ENCODE results near the gene POLRMT.
A peak's percentile ranks its signal among the peaks of the same experiment; 100 is the strongest.
"Not testable (repeated sequence)": the region's sequence is repeated elsewhere in the genome, so short reads cannot be mapped to it uniquely, and the experiment has no call there.

Gene POLRMT

DNA sequence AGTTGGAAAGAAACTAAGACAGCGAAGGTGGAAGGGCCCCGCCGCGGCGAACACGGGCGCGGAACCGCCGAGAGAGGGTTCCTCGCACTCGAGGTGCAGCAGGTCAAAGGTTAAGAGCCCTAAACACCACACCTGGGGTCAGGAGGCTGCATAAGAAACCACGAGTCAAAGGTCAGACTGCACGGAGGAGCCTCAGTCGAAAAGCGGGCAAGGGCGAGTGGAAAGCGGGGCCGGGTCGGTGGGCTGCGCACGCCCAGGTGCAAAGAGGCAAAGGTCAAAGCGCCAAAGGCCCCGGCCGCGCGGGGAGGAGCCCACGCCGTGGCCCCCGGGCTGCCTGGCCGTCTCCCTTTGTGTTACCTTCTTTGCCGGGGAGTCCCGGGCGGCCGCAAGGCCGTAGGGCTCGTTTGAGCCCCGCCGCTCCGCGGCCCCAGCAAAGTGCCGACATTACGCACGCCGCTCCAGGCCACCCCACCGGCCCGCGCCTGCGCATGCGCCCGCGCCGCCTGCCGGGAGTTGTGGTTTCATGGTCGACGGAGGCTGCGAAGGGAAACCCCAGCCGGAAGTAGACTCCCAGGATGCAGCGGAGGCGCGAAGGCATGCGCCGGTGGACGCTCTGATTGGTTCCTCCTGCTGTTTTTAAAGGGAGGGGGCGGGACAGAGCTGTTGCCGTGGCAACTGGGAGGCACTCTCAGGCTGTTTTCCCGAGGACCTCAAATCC, at the start of gene POLRMT:
POLRMT (minus strand) TSS at position 470 of the 718 bp plus-strand sequence; CDS start at position 445, 25 bp downstream.
- no peak for FAIRE-seq

DNA sequence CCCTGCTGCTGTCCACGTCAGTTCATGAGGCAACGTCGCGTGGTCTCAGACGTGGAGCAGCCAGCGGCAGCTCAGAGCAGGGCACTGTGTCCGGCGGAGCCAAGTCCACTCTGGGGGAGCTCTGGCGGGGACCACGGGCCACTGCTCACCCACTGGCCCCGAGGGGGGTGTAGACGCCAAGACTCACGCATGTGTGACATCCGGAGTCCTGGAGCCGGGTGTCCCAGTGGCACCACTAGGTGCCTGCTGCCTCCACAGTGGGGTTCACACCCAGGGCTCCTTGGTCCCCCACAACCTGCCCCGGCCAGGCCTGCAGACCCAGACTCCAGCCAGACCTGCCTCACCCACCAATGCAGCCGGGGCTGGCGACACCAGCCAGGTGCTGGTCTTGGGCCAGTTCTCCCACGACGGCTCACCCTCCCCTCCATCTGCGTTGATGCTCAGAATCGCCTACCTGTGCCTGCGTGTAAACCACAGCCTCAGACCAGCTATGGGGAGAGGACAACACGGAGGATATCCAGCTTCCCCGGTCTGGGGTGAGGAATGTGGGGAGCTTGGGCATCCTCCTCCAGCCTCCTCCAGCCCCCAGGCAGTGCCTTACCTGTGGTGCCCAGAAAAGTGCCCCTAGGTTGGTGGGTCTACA, 49.5 kb upstream of the POLRMT start:
- DNase-seq (ENCODE audit: low spot score): no peak
- FAIRE-seq: no peak

More for the DNA sequence above, at the start of gene POLRMT:
- peak; percentile 99 for DNase-seq (ENCODE audit: low spot score)

DNA sequence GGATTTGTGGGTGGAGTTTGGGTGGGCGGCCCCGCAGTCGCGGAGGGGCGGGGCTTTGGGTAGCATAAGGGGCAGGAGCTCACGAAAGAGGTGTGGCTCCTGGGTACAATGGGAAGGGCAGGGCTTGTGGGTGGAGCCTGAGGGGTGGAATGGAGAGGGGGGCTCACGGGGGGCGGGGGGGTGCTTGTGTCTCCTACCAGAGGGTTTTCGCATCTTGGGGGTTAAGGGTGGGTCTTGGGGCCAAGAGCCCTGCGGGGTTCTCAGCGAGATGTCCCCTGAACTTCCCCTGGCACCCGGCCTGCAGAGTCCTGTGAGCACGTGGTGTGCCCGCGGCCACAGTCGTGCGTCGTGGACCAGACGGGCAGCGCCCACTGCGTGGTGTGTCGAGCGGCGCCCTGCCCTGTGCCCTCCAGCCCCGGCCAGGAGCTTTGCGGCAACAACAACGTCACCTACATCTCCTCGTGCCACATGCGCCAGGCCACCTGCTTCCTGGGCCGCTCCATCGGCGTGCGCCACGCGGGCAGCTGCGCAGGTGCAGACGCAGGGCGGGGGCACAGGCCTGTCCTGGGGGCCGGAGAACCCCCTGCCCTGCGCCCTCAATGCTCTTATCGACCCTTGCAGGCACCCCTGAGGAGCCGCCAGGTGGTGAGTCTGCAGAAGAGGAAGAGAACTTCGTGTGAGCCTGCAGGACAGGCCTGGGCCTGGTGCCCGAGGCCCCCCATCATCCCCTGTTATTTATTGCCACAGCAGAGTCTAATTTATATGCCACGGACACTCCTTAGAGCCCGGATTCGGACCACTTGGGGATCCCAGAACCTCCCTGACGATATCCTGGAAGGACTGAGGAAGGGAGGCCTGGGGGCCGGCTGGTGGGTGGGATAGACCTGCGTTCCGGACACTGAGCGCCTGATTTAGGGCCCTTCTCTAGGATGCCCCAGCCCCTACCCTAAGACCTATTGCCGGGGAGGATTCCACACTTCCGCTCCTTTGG, 48.0 kb upstream of the POLRMT start:
- DNase-seq (ENCODE audit: low spot score) (peak; percentile 77), FAIRE-seq (no peak)

DNA sequence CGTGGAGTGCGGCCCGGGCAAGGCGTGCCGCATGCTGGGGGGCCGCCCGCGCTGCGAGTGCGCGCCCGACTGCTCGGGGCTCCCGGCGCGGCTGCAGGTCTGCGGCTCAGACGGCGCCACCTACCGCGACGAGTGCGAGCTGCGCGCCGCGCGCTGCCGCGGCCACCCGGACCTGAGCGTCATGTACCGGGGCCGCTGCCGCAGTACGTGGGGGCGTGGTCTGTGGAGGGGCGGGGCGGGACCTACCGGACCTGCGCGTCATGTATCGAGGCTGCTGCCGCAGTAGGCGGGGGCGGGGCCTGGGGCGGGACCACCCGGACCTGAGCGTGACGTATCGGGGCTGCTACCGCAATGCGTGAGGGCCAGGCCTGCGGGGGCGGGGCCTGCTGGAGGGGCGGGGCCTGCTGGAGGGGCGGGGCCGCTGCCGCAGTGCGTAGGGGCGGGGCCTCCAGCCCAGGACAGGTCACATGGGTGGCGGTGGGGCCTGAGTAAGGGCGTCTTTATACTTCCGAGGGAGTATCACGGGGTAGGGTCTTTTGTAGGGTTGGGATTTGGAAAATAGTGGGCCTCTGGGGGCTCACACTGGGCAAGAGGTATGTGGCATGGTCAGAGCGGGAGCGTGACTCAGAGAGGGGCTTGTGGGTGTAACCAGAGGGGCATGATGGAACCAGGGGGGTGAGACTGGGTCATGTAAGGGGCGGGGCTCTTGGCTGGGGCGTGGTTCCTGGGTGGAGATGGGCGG, 47.1 kb upstream of the POLRMT start:
- FAIRE-seq (peak; percentile 40), DNase-seq (ENCODE audit: low spot score) (peak; percentile 94)

DNA sequence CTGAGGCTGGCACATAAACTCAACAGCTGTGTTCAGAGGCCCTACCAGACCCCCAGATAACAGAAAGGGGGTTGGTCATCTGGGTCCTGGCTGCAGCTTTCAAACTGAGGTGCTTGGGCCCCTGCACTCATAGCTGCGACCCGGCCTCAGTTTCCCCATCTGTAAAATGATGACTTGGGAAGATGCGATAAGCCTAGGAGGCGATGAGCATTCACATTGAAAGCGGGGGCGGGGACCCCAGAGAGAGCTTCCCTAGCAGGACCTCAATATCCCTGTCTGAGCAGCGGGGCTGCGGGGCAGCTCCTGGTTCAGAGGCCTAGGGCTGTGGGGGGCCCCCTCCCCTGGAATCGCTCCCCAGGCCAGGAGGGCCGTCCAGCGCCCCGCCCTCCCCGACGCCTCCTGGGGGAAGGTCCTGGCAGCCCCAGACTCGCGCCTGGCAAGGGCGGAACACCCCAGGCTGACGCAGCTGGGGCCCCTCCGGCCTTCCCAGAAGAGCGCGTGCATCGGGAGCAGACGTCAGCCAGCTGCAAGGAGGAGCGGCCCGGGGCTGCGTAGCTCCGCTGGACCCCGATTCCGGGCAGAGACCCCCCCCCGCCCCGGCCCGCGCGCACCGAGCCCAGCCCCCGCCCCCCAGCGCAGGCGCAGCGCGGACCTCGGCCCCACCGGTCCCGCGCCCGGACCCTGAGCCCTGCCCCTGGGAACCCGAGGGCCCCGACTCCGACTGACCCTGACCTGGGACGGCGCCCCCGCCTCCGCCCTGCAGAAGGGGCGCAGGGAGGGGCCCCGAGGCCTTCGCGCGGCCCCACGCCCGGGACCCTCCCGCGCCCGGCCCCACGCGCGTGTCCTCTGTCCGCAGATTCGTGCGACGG, 46.3 kb upstream of the POLRMT start:
- peak; percentile 56 for DNase-seq (ENCODE audit: low spot score)
- no peak for FAIRE-seq

DNA sequence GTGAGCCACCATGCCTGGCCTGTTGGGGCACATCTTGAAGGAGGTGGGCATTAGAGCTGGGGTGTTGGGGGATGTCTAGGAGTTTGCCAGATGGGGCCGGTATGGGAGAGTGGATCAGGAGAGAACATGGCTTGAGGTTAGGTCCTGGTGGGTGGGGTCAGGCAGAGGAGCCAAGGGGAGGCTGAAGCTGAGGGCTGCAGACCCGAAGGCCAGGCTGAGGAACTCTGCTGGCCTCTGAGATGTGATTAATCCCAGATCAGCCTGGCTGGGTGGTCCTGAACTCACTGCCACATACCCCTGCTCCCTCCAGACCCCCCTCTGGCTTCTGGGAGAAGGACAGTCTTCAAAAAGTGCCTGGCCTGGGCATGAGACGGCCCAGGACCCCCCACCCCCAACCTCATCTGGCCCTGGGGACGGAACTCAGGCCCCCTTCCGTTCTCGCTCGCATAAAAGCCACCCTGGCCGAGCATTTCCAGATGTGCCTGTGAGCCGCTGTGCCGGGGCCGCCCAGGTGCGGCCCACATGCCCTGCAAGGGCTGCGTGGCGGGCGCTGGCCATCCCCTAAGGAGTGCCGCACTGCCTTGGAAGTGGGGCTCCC, 45.6 kb upstream of the POLRMT start:
- no peak for DNase-seq (ENCODE audit: low spot score)
- no peak for FAIRE-seq

DNA sequence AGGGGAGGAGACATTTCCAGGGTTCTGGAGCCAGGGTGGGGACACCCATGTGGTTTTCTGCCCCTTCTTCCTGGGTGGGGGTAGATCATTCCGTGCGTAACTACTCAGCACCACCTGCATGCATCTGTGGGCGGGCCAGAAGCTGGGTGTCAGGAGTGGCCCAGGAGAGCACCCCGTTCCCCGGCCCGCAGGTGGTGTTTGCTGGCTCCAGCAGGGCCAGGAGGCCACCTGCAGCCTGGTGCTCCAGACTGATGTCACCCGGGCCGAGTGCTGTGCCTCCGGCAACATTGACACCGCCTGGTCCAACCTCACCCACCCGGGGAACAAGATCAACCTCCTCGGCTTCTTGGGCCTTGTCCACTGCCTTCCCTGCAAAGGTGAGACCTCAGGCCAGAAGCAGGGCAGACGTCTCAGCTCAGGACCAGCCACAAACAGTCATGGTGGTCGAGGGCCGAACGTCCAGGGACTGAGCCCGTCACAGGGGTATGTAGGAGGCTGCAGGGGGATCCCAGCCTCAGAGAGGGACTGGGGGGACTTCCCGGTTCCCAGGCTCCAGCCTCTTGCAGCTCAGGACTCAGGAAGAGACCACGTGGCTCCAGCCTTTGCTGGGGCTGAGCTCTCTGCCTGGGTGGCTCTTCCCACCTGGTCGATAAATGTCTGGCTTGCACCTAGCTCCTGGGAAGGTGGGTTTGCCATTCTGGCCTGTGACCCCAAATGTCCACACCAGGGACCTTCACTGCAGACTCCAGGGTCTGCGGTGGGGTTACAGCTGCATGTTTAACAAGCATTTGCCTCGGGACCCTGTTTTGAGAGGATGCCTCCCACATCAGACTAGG, 44.5 kb upstream of the POLRMT start:
- FAIRE-seq (no peak), DNase-seq (ENCODE audit: low spot score) (peak; percentile 48)

DNA sequence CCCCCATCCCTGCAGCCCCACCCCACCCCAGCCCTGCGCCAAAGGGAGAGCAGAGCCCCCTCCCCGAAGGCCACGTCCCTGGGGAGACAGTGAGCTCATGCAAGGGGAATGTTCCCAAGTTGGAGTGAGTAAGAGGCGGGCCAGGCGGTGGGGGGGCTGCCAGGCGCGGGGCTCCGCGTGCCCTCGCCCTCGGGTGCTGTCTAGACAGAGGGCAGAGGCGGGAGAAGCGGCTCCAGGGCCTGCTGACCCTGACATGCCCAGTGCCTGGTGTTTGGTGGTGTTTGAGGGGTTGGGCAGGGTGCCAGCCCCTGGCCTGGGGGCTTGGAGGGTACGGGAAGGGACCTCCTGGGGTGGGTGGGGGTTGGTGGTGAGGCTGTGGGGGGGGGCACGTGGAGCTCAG, 43.9 kb upstream of the POLRMT start:
- DNase-seq (ENCODE audit: low spot score): peak; percentile 79
- FAIRE-seq: peak; percentile 23

DNA sequence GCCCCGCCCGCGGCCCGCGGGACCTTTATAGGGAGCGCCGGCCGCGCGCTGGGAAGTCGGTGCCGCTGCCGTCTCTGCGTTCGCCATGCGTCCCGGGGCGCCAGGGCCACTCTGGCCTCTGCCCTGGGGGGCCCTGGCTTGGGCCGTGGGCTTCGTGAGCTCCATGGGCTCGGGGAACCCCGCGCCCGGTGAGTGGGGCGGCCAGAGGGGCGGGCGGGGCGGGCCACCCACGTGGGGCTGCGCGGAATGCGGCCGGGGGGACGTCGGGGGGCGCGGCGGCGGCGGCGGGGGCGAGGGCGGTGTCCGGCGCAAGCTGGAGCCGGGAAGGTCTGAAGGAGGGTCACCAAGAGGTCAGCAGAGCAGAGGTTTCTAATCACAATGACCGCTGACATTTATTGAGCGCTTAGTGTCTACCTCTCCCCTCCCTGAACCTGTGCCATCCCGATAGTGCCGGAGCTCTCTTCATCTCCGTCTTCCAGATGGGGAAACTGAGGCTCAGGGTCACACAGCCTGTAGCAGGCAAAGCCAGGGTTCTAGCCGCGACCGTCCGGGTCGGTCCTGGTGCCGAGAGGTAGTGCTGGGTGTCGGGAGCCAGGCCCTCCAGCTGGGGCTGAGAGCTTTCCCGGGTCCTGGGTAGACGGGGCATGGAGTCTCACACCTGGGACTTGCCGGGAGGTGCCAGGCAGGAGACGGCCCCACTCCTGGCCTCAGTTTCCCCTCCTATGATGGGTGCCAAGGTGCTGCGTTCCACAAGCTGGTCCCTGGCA, 43.2 kb upstream of the POLRMT start, which contains the start of gene FSTL3:
FSTL3 (plus strand) TSS at position 54 of the 767 bp plus-strand sequence; CDS start at position 86, 32 bp downstream.
- FAIRE-seq: no peak
- peak; percentile 50 for DNase-seq (ENCODE audit: low spot score)

DNA sequence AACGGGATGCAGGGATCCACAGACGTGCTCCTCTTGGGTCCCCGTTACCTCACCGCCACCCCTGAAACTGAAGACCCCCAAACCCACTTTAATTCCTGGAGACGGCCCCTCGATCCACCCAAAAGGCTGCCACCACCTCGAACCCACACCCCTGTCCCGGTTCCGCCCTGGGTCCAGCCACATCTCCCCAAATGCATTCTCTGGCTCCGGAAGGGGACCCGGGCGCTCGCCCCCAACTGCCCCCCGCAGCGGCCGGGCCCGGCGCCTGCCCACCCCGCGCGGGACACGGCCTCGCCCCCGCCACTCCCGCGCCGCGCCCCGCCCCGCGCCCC, 42.6 kb upstream of the POLRMT start:
- no peak for FAIRE-seq

DNA sequence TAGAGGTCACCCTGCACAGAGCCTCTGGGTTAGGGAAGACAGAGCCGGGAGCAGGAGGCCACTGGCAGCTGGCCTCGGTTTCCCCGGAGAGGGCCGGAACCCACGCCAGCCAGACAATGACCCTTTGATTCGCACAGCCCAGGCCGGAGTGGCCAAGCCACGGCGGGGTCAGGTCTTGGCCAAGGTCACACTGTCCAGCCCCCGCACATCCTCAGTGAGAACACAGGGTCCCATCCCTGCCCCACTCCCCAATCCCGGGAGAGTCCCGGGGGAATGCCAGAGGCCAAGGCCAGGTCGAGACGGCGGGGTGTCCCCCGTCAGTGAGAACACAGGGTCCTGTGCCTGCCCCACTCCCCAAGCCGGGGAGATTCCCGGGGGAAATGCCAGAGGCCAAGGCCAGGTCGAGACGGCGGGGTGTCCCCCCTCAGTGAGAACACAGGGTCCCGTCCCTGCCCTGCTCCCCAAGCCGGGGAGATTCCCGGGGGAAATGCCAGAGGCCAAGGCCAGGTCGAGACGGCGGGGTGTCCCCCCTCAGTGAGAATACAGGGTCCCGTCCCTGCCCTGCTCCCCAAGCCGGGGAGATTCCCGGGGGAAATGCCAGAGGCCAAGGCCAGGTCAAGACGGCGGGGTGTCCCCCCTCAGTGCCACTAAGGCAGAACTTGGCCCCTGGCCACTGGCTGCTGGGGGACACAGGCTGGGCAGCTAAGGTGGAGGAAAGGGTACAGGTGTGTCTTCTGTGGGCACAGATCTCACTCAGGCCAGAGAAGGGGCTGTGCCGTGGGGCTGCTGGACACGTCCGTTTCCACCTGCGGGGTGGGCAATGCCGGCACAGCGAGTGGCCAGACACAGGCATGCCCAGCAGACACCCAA, 41.2 kb upstream of the POLRMT start:
- FAIRE-seq: no peak
- no peak for DNase-seq (ENCODE audit: low spot score)

More for the DNA sequence above, 42.6 kb upstream of the POLRMT start:
- DNase-seq (ENCODE audit: low spot score): no peak

DNA sequence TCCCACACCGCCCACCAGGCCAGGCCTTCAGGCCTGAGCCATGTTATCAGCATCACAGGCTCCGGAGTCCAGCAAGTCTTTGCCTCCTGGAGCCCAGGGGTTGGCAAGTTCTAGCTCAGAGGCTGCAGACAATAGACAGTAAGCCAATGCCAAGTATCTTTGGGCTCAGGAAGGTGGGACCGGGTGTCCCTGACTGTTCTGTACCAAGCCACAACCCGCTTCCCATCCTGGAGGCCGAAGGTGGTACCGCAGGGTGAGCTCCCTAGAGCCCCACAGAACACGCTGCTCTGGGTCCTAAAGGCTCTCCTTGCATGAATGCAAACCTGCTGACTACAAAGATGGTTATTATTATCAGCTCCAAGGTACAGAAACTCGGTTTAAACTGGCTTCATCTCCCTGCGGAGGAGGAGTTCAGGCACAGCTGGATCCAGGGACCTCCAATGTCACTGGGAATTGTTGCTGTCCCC, 37.3 kb upstream of the POLRMT start:
- DNase-seq (ENCODE audit: low spot score): no peak
- FAIRE-seq: no peak

DNA sequence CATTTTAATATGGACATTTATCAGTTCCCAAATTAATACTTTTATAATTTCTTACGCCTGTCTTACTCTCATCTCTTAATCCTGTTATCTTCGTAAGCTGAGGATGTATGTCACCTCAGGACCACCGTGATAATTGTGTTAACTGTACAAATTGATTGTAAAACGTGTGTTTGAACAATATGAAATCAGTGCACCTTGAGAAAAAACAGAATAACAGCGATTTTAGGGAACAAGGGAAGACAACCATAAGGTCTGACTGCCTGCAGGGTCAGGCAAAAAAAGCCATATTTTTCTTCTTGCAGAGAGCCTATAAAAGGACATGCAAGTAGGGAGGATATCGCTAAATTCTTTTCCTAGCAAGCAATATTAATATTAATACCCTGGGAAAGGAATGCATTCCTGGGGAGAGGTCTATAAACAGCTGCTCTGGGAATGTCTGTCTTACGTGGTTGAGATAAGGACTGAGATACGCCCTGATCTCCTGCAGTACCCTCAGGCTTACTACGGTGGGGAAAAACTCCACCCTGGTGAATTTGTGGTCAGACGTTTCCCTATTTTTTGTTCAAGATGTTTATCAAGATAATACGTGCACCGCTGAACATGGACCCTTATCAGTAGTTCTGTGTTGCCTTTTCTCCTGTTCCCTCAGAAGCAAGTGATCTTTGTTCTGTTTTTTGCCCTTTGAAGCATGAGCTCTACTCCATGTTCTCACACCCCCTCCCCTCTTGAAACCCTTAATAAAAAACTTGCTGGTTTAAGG, 35.5 kb upstream of the POLRMT start:
- FAIRE-seq; DNase-seq (ENCODE audit: low spot score): not testable (repeated sequence)

DNA sequence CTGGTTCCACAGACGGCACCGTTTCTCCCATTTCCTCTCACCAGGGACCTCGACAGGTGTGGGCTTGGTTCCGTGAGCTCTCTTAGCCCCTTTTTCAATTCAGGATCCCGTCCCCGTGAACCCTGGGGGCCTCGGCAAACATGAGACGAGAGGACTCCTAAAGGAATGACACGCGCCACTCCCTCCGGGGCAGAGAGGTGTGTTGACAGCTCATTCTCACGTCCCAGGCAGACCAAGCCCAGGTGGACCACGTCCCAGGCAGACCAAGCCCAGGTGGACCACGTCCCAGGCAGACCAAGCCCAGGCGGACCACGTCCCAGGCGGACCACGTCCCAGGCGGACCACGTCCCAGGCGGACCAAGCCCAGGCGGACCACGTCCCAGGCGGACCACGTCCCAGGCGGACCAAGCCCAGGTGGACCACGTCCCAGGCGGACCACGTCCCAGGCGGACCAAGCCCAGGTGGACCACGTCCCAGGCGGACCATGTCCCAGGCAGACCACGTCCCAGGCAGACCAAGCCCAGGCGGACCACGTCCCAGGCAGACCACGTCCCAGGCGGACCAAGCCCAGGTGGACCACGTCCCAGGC, 33.7 kb upstream of the POLRMT start:
- DNase-seq (ENCODE audit: low spot score); FAIRE-seq: not testable (repeated sequence)

DNA sequence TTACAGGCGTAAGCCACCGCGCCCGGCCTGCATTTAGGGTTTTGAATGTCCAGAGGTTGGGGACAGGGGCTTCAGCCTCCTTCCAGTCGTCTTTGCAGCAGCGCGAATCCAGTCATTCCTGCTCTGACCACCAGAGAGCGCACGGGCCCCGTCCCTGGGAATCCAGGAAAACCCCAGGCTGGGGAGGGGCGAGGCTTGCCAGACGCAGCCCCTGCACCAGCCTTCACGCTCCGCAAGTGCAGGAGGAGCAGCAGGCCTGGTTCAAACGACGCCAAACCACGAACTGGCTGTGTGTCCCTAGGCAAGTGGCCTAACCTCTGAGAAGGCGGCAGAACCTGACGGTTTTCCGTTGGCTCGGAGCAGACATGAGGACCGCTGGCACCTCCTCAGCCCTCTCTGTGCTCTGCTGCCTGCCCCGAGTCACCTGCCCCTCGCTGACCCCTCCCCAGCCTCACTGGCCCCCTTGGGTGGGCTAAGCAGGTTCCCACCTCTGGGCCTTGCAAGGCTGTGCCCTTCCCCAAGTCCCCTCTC, 31.6 kb upstream of the POLRMT start:
- DNase-seq (ENCODE audit: low spot score) (peak; percentile 75), FAIRE-seq (no peak)
